ENCODE measurements around the gene PRR29.

DNA sequence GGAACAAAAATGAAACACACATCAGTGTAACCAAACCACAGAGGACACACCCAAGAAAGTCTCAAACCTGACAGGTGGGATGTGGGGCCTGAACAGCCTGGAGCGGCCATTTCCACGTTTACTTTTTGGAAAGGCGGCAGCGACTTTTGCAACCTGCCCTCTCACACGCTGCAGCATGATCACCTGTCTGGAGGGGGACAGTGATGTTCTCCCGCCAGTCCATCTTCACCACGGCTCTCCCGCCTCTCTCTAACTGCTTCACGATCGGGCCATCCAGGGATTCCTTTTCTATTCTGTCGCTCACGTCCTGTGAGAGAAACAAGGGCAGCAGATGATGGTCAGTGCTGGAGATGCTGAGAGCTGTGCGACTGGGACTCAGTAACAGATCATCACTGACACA lies 47.0 kb downstream of the PRR29 start:
- TF ChIP-seq POLR2A (IDR thresholded peaks at IDR 0.05): no peak
- TF ChIP-seq, protein P1, sequence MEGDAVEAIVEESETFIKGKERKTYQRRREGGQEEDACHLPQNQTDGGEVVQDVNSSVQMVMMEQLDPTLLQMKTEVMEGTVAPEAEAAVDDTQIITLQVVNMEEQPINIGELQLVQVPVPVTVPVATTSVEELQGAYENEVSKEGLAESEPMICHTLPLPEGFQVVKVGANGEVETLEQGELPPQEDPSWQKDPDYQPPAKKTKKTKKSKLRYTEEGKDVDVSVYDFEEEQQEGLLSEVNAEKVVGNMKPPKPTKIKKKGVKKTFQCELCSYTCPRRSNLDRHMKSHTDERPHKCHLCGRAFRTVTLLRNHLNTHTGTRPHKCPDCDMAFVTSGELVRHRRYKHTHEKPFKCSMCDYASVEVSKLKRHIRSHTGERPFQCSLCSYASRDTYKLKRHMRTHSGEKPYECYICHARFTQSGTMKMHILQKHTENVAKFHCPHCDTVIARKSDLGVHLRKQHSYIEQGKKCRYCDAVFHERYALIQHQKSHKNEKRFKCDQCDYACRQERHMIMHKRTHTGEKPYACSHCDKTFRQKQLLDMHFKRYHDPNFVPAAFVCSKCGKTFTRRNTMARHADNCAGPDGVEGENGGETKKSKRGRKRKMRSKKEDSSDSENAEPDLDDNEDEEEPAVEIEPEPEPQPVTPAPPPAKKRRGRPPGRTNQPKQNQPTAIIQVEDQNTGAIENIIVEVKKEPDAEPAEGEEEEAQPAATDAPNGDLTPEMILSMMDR (IDR thresholded peaks at IDR 0.05): no peak
